Activated naive CD8-positive, alpha-beta T cell treated with anti-CD3 and anti-CD28 coated beads for 36 hours (primary cell): ENCODE measurements around the gene SIDT1. TPM values are rescaled to one million over a fixed set of nuclear protein-coding genes. Genes with fewer than 3 reads are reported as not detected.
"Not testable (repeated sequence)": the region's sequence is repeated elsewhere in the genome, so short reads cannot be mapped to it uniquely, and the experiment has no call there.

ENCODE experiments used
- DNase-seq: peaks from one replicate; pipeline ENCODE4 v3.0.0; 2021
- H3K27ac Mint-ChIP-seq: one replicate; pipeline ENCODE4 v1.8.0; 2022; ENCODE audit warnings: mild to moderate bottlenecking, moderate library complexity, mixed read lengths
- H3K27me3 Mint-ChIP-seq: one replicate; pipeline ENCODE4 v1.8.0; 2022; ENCODE audit warnings: mild to moderate bottlenecking, mixed read lengths
- H3K36me3 Mint-ChIP-seq: one replicate; pipeline ENCODE4 v1.8.0; 2021; ENCODE audit warnings: mild to moderate bottlenecking, mixed read lengths
- H3K4me1 Mint-ChIP-seq: one replicate; pipeline ENCODE4 v1.8.0; 2021; ENCODE audit warnings: mixed read lengths
- H3K4me3 Mint-ChIP-seq: one replicate; pipeline ENCODE4 v1.8.0; 2022; ENCODE audit warnings: mild to moderate bottlenecking, moderate library complexity, mixed read lengths
- H3K9me3 Mint-ChIP-seq: one replicate; pipeline ENCODE4 v1.8.0; 2022; ENCODE audit warnings: mixed read lengths
- total RNA-seq, 2 experiments: library from RNA; stranded (reverse); gene quantifications; one replicate each; pipeline ENCODE4 v1.2.3, GENCODE V29; 2021

Gene SIDT1
- total RNA-seq, 2 experiments from 2014 or later, result 18.0 to 19.9 TPM

- Mint-ChIP-seq H3K4me3 (no peak overlapping the region), H3K9me3 (no peaks in the 10 kb centered on the region), H3K36me3 (peaks cover 17% of the 10 kb centered on the region), H3K4me1 (no peaks in the 10 kb centered on the region), H3K27me3 (no peaks in the 10 kb centered on the region), H3K27ac (no peak overlapping the region)
- DNase-seq, result no peak
Measured at GRCh38 chr3:113628788-113629187, 96.4 kb downstream of the SIDT1 start.

GRCh38 chr3:113629584-113630421 is 97.4 kb downstream of the SIDT1 start:
- Mint-ChIP-seq H3K36me3 (peaks cover 14% of the 10 kb centered on the region), H3K27ac (no peak overlapping the region), H3K4me3 (no peak overlapping the region), H3K9me3 (no peaks in the 10 kb centered on the region), H3K4me1 (no peaks in the 10 kb centered on the region), H3K27me3 (no peaks in the 10 kb centered on the region)
- no peak for DNase-seq

GRCh38 chr3:113630956-113631542 is 98.7 kb downstream of the SIDT1 start:
- no peak overlapping the region for H3K4me3 Mint-ChIP-seq
- peaks cover 11% of the 10 kb centered on the region for H3K36me3 Mint-ChIP-seq
- no peaks in the 10 kb centered on the region for H3K9me3 Mint-ChIP-seq
- DNase-seq, result no peak
- no peaks in the 10 kb centered on the region for H3K27me3 Mint-ChIP-seq
- H3K27ac Mint-ChIP-seq, result peak overlapping the region; percentile 48
- H3K4me1 Mint-ChIP-seq, result no peaks in the 10 kb centered on the region

- Mint-ChIP-seq H3K4me1 (no peaks in the 10 kb centered on the region), H3K36me3 (peaks cover 8% of the 10 kb centered on the region), H3K27me3 (no peaks in the 10 kb centered on the region), H3K4me3 (no peak overlapping the region), H3K27ac (peak overlapping the region; percentile 48), H3K9me3 (no peaks in the 10 kb centered on the region)
- DNase-seq, result no peak
Measured at GRCh38 chr3:113631573-113631972, 99.2 kb downstream of the SIDT1 start.

GRCh38 chr3:113634782-113635474 is 102.6 kb downstream of the SIDT1 start:
- Mint-ChIP-seq H3K27ac (no peak overlapping the region), H3K27me3 (no peaks in the 10 kb centered on the region), H3K9me3 (no peaks in the 10 kb centered on the region), H3K4me1 (no peaks in the 10 kb centered on the region), H3K4me3 (no peak overlapping the region), H3K36me3 (peaks cover 4% of the 10 kb centered on the region)
- DNase-seq, result no peak

- H3K27me3 Mint-ChIP-seq, DNase-seq, H3K4me3 Mint-ChIP-seq, H3K36me3 Mint-ChIP-seq, H3K27ac Mint-ChIP-seq, H3K4me1 Mint-ChIP-seq, H3K9me3 Mint-ChIP-seq: not testable (repeated sequence)
Measured at GRCh38 chr3:113636034-113636433, 103.7 kb downstream of the SIDT1 start.

- Mint-ChIP-seq H3K4me3 (no peak overlapping the region), H3K36me3 (no peaks in the 10 kb centered on the region), H3K27me3 (no peaks in the 10 kb centered on the region), H3K9me3 (no peaks in the 10 kb centered on the region), H3K27ac (no peak overlapping the region), H3K4me1 (peaks cover 4% of the 10 kb centered on the region)
- DNase-seq, result no peak
Measured at GRCh38 chr3:113637756-113638155, 105.4 kb downstream of the SIDT1 start.

- Mint-ChIP-seq H3K27ac (no peak overlapping the region), H3K9me3 (peaks cover 3% of the 10 kb centered on the region), H3K36me3 (peaks cover 4% of the 10 kb centered on the region), H3K4me3 (no peak overlapping the region), H3K27me3 (no peaks in the 10 kb centered on the region), H3K4me1 (peaks cover 5% of the 10 kb centered on the region)
- no peak for DNase-seq
Measured at GRCh38 chr3:113638910-113639309, 106.6 kb downstream of the SIDT1 start.

- Mint-ChIP-seq H3K4me3 (no peak overlapping the region), H3K4me1 (peaks cover 5% of the 10 kb centered on the region), H3K9me3 (peaks cover 24% of the 10 kb centered on the region), H3K36me3 (peaks cover 17% of the 10 kb centered on the region), H3K27ac (no peak overlapping the region), H3K27me3 (no peaks in the 10 kb centered on the region)
- no peak for DNase-seq
Measured at GRCh38 chr3:113643583-113643982, 111.2 kb downstream of the SIDT1 start.

- H3K27ac Mint-ChIP-seq, result no peak overlapping the region
- no peak overlapping the region for H3K4me3 Mint-ChIP-seq
Measured at GRCh38 chr3:113648524-113648923, 116.2 kb downstream of the SIDT1 start.

GRCh38 chr3:113649174-113649845 is 117.0 kb downstream of the SIDT1 start:
- H3K4me3 Mint-ChIP-seq, result no peak overlapping the region
- H3K4me1 Mint-ChIP-seq, result no peaks in the 10 kb centered on the region
- H3K27me3 Mint-ChIP-seq, result no peaks in the 10 kb centered on the region
- no peak overlapping the region for H3K27ac Mint-ChIP-seq
- H3K36me3 Mint-ChIP-seq, result peaks cover 17% of the 10 kb centered on the region
- H3K9me3 Mint-ChIP-seq, result peaks cover 18% of the 10 kb centered on the region
- DNase-seq, result no peak

More at GRCh38 chr3:113648524-113648923, 116.2 kb downstream of the SIDT1 start:
- peaks cover 23% of the 10 kb centered on the region for H3K9me3 Mint-ChIP-seq
- DNase-seq, result no peak
- H3K27me3 Mint-ChIP-seq, result no peaks in the 10 kb centered on the region
- no peaks in the 10 kb centered on the region for H3K4me1 Mint-ChIP-seq
- H3K36me3 Mint-ChIP-seq, result peaks cover 23% of the 10 kb centered on the region

GRCh38 chr3:113654310-113654709 is 122.0 kb downstream of the SIDT1 start:
- Mint-ChIP-seq H3K4me3 (no peak overlapping the region), H3K27ac (no peak overlapping the region), H3K4me1 (no peaks in the 10 kb centered on the region), H3K27me3 (no peaks in the 10 kb centered on the region), H3K9me3 (no peaks in the 10 kb centered on the region), H3K36me3 (peaks cover 41% of the 10 kb centered on the region)
- DNase-seq, result no peak

GRCh38 chr3:113654851-113655250 is 122.5 kb downstream of the SIDT1 start:
- Mint-ChIP-seq H3K27me3 (no peaks in the 10 kb centered on the region), H3K9me3 (no peaks in the 10 kb centered on the region), H3K27ac (no peak overlapping the region), H3K4me3 (no peak overlapping the region), H3K36me3 (peaks cover 44% of the 10 kb centered on the region), H3K4me1 (no peaks in the 10 kb centered on the region)
- no peak for DNase-seq

- no peak for DNase-seq
- Mint-ChIP-seq H3K4me1 (no peaks in the 10 kb centered on the region), H3K4me3 (no peak overlapping the region), H3K27ac (no peak overlapping the region), H3K36me3 (peaks cover 52% of the 10 kb centered on the region), H3K27me3 (no peaks in the 10 kb centered on the region), H3K9me3 (no peaks in the 10 kb centered on the region)
Measured at GRCh38 chr3:113658107-113658506, 125.8 kb downstream of the SIDT1 start.

- Mint-ChIP-seq H3K9me3 (no peaks in the 10 kb centered on the region), H3K36me3 (peaks cover 54% of the 10 kb centered on the region), H3K4me3 (no peak overlapping the region), H3K27ac (no peak overlapping the region), H3K27me3 (no peaks in the 10 kb centered on the region), H3K4me1 (no peaks in the 10 kb centered on the region)
- DNase-seq, result no peak
Measured at GRCh38 chr3:113659101-113659541, 126.8 kb downstream of the SIDT1 start.
